ENCODE results near the gene COL4A6.

The COL4A6 gene

GRCh38 chrX:108132876-108133275, 305.3 kb downstream of the COL4A6 start:
- no peak overlapping the region for H3K27ac ChIP-seq (ENCODE audit: low read depth, low read length, poor library complexity, severe bottlenecking)
- H3K9me3 ChIP-seq (ENCODE audit: low read length), result no peaks in the 10 kb centered on the region
- no peak for TF ChIP-seq CTCF (IDR thresholded peaks at IDR 0.05; ENCODE audit: low read length)
- TF ChIP-seq EZH2 (IDR thresholded peaks at IDR 0.05; ENCODE audit: borderline replicate concordance, low read length), result no peak
- H3K79me2 ChIP-seq (ENCODE audit: insufficient read depth, low read length), result no peaks in the 10 kb centered on the region
- no peaks in the 10 kb centered on the region for H3F3A ChIP-seq (ENCODE audit: insufficient read depth, low read length)
- H3K4me2 ChIP-seq (ENCODE audit: low read length), result no peak overlapping the region
- H3K4me1 ChIP-seq (ENCODE audit: insufficient read depth, low read length, severe bottlenecking), result no peaks in the 10 kb centered on the region
- H3K9me2 ChIP-seq (ENCODE audit: low read depth, low read length), result no peaks in the 10 kb centered on the region
- no peak overlapping the region for H2AFZ ChIP-seq (ENCODE audit: low read length)
- H3K9ac ChIP-seq (ENCODE audit: low read length), result no peak overlapping the region
- H3K4me3 ChIP-seq (ENCODE audit: low read depth, low read length, poor library complexity, severe bottlenecking), result no peak overlapping the region
- no peaks in the 10 kb centered on the region for H3K27me3 ChIP-seq (ENCODE audit: insufficient read depth, low read length)
- 0 out of 2 replicates have a peak, but pooled peaks cover 4% of the 10 kb centered on the region for H3K36me3 ChIP-seq (ENCODE audit: insufficient read depth, low read length)
- H4K20me1 ChIP-seq (ENCODE audit: insufficient read depth, low read length), result no peaks in the 10 kb centered on the region

GRCh38 chrX:108132034-108132433, 306.2 kb downstream of the COL4A6 start:
- Histone ChIP-seq H3K9me3 (ENCODE audit: low read length) (no peaks in the 10 kb centered on the region), H3K9ac (ENCODE audit: low read length) (no peak overlapping the region), H2AFZ (ENCODE audit: low read length) (no peak overlapping the region), H3K4me2 (ENCODE audit: low read length) (no peak overlapping the region), H3K4me3 (ENCODE audit: low read depth, low read length, poor library complexity, severe bottlenecking) (no peak overlapping the region), H3K9me2 (ENCODE audit: low read depth, low read length) (no peaks in the 10 kb centered on the region), H3K4me1 (ENCODE audit: insufficient read depth, low read length, severe bottlenecking) (no peaks in the 10 kb centered on the region), H4K20me1 (ENCODE audit: insufficient read depth, low read length) (no peaks in the 10 kb centered on the region), H3K27me3 (ENCODE audit: insufficient read depth, low read length) (no peaks in the 10 kb centered on the region), H3F3A (ENCODE audit: insufficient read depth, low read length) (no peaks in the 10 kb centered on the region), H3K79me2 (ENCODE audit: insufficient read depth, low read length) (no peaks in the 10 kb centered on the region), H3K27ac (ENCODE audit: low read depth, low read length, poor library complexity, severe bottlenecking) (no peak overlapping the region), H3K36me3 (ENCODE audit: insufficient read depth, low read length) (0 out of 2 replicates have a peak, but pooled peaks cover 4% of the 10 kb centered on the region)
- TF ChIP-seq EZH2 (IDR thresholded peaks at IDR 0.05; ENCODE audit: borderline replicate concordance, low read length), result no peak
- no peak for TF ChIP-seq CTCF (IDR thresholded peaks at IDR 0.05; ENCODE audit: low read length)

- Histone ChIP-seq H3K79me2 (ENCODE audit: insufficient read depth, low read length) (no peaks in the 10 kb centered on the region), H3K27ac (ENCODE audit: low read depth, low read length, poor library complexity, severe bottlenecking) (no peak overlapping the region), H3F3A (ENCODE audit: insufficient read depth, low read length) (no peaks in the 10 kb centered on the region), H2AFZ (ENCODE audit: low read length) (no peak overlapping the region), H3K9me3 (ENCODE audit: low read length) (no peaks in the 10 kb centered on the region), H3K36me3 (ENCODE audit: insufficient read depth, low read length) (0 out of 2 replicates have a peak, but pooled peaks cover 4% of the 10 kb centered on the region), H3K9me2 (ENCODE audit: low read depth, low read length) (no peaks in the 10 kb centered on the region), H4K20me1 (ENCODE audit: insufficient read depth, low read length) (no peaks in the 10 kb centered on the region), H3K27me3 (ENCODE audit: insufficient read depth, low read length) (no peaks in the 10 kb centered on the region), H3K9ac (ENCODE audit: low read length) (no peak overlapping the region), H3K4me1 (ENCODE audit: insufficient read depth, low read length, severe bottlenecking) (no peaks in the 10 kb centered on the region), H3K4me2 (ENCODE audit: low read length) (no peak overlapping the region), H3K4me3 (ENCODE audit: low read depth, low read length, poor library complexity, severe bottlenecking) (no peak overlapping the region)
- no peak for TF ChIP-seq EZH2 (IDR thresholded peaks at IDR 0.05; ENCODE audit: borderline replicate concordance, low read length)
- no peak for TF ChIP-seq CTCF (IDR thresholded peaks at IDR 0.05; ENCODE audit: low read length)
These were observed 306.8 kb downstream of the COL4A6 start for GRCh38 chrX:108131471-108131870.

Measured in OCI-LY1 (cell line).